GM23338 (cell line): Measurements from ENCODE around the gene KCND2. TPM values are rescaled to one million over a fixed set of nuclear protein-coding genes. Genes with fewer than 3 reads are reported as not detected.

Experiments
- ATAC-seq: fragments of 200-7000 bp; cut with Tn5 transposase; 3 replicates; pipeline ENCODE4 v1.9.1; 2020
- DNase-seq: peaks from one replicate; pipeline ENCODE4 v3.0.0-alpha.2; 2015; ENCODE audit warnings: low spot score
- H2AFZ ChIP-seq: fragments of 200-600 bp; sonication (generic); 2 replicates; pipeline ENCODE4 v1.8.0; 2016; ENCODE audit warnings: antibody characterized with exemption, mild to moderate bottlenecking, moderate library complexity
- H3F3A ChIP-seq: fragments of 200-600 bp; sonication (generic); replicated peaks from 2 replicates; pipeline ENCODE4 v1.8.0; 2017; ENCODE audit warnings: antibody characterized with exemption, mixed run types, low read depth
- H3K27ac ChIP-seq: fragments of 200-600 bp; sonication (generic); 2 replicates; pipeline ENCODE4 v1.6.1; 2016; ENCODE audit warnings: low read depth
- H3K27me3 ChIP-seq: fragments of 200-600 bp; sonication (generic); 2 replicates; pipeline ENCODE4 v1.8.0; 2016; ENCODE audit warnings: mild to moderate bottlenecking, mixed run types, moderate library complexity; ENCODE audit not compliant: insufficient read depth
- H3K36me3 ChIP-seq: fragments of 200-600 bp; sonication (generic); 2 replicates; pipeline ENCODE4 v1.8.0; 2016; ENCODE audit warnings: mild to moderate bottlenecking; ENCODE audit not compliant: insufficient read depth
- H3K4me1 ChIP-seq: fragments of 200-600 bp; sonication (generic); 2 replicates; pipeline ENCODE4 v1.8.0; 2016; ENCODE audit warnings: mild to moderate bottlenecking, moderate library complexity; ENCODE audit not compliant: insufficient read depth
- H3K4me2 ChIP-seq: fragments of 200-600 bp; sonication (generic); 2 replicates; pipeline ENCODE4 v1.7.1; 2017; ENCODE audit warnings: mixed run types
- H3K4me3 ChIP-seq: fragments of 200-600 bp; sonication (generic); 2 replicates; pipeline ENCODE4 v1.6.1; 2016; ENCODE audit warnings: mixed run types
- H3K79me2 ChIP-seq: fragments of 200-600 bp; sonication (generic); replicated peaks from 2 replicates; pipeline ENCODE4 v1.8.0; 2017; ENCODE audit warnings: mild to moderate bottlenecking; ENCODE audit not compliant: insufficient read depth
- H3K9me2 ChIP-seq: fragments of 200-600 bp; sonication (generic); 2 replicates; pipeline ENCODE4 v1.8.0; 2017; ENCODE audit not compliant: insufficient read depth
- H4K20me1 ChIP-seq: fragments of 200-600 bp; sonication (generic); replicated peaks from 2 replicates; pipeline ENCODE4 v1.8.0; 2017; ENCODE audit warnings: mild to moderate bottlenecking; ENCODE audit not compliant: insufficient read depth
- H3K27ac Mint-ChIP-seq: 2 replicates; pipeline ENCODE4 v1.8.0; 2020; ENCODE audit warnings: inconsistent platforms, mild to moderate bottlenecking, moderate library complexity, mixed read lengths
- H3K27me3 Mint-ChIP-seq: 3 replicates; pipeline ENCODE4 v1.8.0; 2022; ENCODE audit warnings: low read depth, mild to moderate bottlenecking, moderate library complexity, mixed read lengths, inconsistent platforms; ENCODE audit not compliant: insufficient read depth, poor library complexity
- H3K36me3 Mint-ChIP-seq: 3 replicates; pipeline ENCODE4 v1.8.0; 2021; ENCODE audit warnings: low read depth, mild to moderate bottlenecking, inconsistent platforms, moderate library complexity, mixed read lengths
- H3K4me1 Mint-ChIP-seq: 3 replicates; pipeline ENCODE4 v1.8.0; 2020; ENCODE audit warnings: mild to moderate bottlenecking, inconsistent platforms, mixed read lengths
- H3K4me3 Mint-ChIP-seq: 3 replicates; pipeline ENCODE4 v1.8.0; 2021; ENCODE audit warnings: moderate library complexity, mild to moderate bottlenecking, inconsistent platforms, mixed read lengths
- H3K9me3 Mint-ChIP-seq: 3 replicates; pipeline ENCODE4 v1.8.0; 2020; ENCODE audit warnings: moderate library complexity, mild to moderate bottlenecking, inconsistent platforms, mixed read lengths
- EZH2 ChIP-seq: fragments of 200-600 bp; sonication (generic); IDR thresholded peaks from one replicate; pipeline ENCODE4 v1.8.0; 2017; ENCODE audit warnings: antibody characterized with exemption, mild to moderate bottlenecking, low read depth; ENCODE audit not compliant: unreplicated experiment
- JUNB ChIP-seq: IDR thresholded peaks from one replicate; pipeline ENCODE4 v1.6.1; 2016; ENCODE audit warnings: antibody characterized with exemption; ENCODE audit not compliant: unreplicated experiment
- NANOG ChIP-seq: IDR thresholded peaks from 2 replicates; pipeline ENCODE4 v1.6.1; 2016; ENCODE audit warnings: antibody characterized with exemption, borderline replicate concordance
- REST ChIP-seq: IDR thresholded peaks from one replicate; pipeline ENCODE4 v1.6.1; 2018; ENCODE audit warnings: antibody characterized with exemption; ENCODE audit not compliant: unreplicated experiment
- STAT1 ChIP-seq: IDR thresholded peaks from one replicate; pipeline ENCODE4 v1.6.1; 2016; ENCODE audit warnings: antibody characterized with exemption; ENCODE audit not compliant: unreplicated experiment
- ZNF331 ChIP-seq: fragments of 250-450 bp; sonication (Bioruptor Pico); IDR thresholded peaks from 2 replicates; pipeline ENCODE4 v1.5.0; 2020; ENCODE audit warnings: low read depth, mild to moderate bottlenecking, moderate library complexity
- polyA plus RNA-seq: library from polyadenylated mRNA; unstranded; fragments of >200 nt; fragmentation: Nextera tagmentation; extraction: Ambion mirVana; gene quantifications from 2 replicates; pipeline ENCODE4 v1.2.1, GENCODE V29; 2016
- total RNA-seq: library from RNA; depleted of rRNA; stranded (reverse); fragments of >200 nt; shearing (Covaris generic); gene quantifications from 2 replicates; pipeline ENCODE4 v1.2.3, GENCODE V29; 2014
- TF ChIP-seq, protein P1 (sequence below): fragments of 250-450 bp; sonication (Bioruptor Pico); IDR thresholded peaks from 2 replicates; pipeline ENCODE4 v1.5.0; 2020; ENCODE audit warnings: mild to moderate bottlenecking, moderate library complexity

Gene KCND2
- total and polyA plus RNA-seq, 2 experiments from 2014 or later, result 7.1 to 15.6 TPM

DNA sequence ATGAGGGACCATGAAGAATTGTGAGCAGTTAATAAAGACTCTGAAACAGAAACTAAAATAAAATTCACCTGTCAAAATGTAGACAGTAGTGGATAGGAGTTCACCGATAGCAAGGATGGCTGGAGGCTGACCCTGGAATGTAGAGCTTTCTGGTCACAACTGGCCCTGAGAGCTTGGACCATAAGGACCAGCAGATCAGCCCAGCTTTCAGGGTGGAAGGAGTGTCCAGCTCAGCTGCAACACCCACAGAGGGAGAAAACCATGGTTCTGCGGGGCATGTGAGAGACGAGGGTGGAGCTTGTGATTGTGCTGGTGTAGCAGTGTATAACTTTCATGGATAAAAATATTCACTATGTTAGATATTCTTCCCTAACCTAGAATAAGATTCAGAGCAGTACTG lies 199.9 kb downstream of the KCND2 start:
- Histone ChIP-seq H3K27ac (no peak overlapping the region), H3K36me3 (no peaks in the 10 kb centered on the region), H3K9me2 (no peaks in the 10 kb centered on the region), H3K79me2 (no peaks in the 10 kb centered on the region), H3K4me3 (no peak overlapping the region), H2AFZ (no peak overlapping the region), H4K20me1 (no peaks in the 10 kb centered on the region), H3K27me3 (no peaks in the 10 kb centered on the region), H3K4me2 (no peak overlapping the region), H3K4me1 (peaks cover 13% of the 10 kb centered on the region), H3F3A (no peaks in the 10 kb centered on the region)
- TF ChIP-seq, protein P1, sequence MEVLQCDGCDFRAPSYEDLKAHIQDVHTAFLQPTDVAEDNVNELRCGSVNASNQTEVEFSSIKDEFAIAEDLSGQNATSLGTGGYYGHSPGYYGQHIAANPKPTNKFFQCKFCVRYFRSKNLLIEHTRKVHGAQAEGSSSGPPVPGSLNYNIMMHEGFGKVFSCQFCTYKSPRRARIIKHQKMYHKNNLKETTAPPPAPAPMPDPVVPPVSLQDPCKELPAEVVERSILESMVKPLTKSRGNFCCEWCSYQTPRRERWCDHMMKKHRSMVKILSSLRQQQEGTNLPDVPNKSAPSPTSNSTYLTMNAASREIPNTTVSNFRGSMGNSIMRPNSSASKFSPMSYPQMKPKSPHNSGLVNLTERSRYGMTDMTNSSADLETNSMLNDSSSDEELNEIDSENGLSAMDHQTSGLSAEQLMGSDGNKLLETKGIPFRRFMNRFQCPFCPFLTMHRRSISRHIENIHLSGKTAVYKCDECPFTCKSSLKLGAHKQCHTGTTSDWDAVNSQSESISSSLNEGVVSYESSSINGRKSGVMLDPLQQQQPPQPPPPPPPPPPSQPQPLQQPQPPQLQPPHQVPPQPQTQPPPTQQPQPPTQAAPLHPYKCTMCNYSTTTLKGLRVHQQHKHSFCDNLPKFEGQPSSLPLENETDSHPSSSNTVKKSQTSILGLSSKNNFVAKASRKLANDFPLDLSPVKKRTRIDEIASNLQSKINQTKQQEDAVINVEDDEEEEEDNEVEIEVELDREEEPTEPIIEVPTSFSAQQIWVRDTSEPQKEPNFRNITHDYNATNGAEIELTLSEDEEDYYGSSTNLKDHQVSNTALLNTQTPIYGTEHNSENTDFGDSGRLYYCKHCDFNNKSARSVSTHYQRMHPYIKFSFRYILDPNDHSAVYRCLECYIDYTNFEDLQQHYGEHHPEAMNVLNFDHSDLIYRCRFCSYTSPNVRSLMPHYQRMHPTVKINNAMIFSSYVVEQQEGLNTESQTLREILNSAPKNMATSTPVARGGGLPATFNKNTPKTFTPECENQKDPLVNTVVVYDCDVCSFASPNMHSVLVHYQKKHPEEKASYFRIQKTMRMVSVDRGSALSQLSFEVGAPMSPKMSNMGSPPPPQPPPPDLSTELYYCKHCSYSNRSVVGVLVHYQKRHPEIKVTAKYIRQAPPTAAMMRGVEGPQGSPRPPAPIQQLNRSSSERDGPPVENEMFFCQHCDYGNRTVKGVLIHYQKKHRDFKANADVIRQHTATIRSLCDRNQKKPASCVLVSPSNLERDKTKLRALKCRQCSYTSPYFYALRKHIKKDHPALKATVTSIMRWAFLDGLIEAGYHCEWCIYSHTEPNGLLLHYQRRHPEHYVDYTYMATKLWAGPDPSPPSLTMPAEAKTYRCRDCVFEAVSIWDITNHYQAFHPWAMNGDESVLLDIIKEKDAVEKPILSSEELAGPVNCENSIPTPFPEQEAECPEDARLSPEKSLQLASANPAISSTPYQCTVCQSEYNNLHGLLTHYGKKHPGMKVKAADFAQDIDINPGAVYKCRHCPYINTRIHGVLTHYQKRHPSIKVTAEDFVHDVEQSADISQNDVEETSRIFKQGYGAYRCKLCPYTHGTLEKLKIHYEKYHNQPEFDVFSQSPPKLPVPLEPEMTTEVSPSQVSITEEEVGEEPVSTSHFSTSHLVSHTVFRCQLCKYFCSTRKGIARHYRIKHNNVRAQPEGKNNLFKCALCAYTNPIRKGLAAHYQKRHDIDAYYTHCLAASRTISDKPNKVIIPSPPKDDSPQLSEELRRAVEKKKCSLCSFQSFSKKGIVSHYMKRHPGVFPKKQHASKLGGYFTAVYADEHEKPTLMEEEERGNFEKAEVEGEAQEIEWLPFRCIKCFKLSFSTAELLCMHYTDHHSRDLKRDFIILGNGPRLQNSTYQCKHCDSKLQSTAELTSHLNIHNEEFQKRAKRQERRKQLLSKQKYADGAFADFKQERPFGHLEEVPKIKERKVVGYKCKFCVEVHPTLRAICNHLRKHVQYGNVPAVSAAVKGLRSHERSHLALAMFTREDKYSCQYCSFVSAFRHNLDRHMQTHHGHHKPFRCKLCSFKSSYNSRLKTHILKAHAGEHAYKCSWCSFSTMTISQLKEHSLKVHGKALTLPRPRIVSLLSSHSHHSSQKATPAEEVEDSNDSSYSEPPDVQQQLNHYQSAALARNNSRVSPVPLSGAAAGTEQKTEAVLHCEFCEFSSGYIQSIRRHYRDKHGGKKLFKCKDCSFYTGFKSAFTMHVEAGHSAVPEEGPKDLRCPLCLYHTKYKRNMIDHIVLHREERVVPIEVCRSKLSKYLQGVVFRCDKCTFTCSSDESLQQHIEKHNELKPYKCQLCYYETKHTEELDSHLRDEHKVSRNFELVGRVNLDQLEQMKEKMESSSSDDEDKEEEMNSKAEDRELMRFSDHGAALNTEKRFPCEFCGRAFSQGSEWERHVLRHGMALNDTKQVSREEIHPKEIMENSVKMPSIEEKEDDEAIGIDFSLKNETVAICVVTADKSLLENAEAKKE, result no peak
- TF ChIP-seq ZNF331 (CRISPR knock-in tag) (no peak), JUNB (no peak), NANOG (no peak), STAT1 (no peak), EZH2 (no peak), REST (no peak)
- Mint-ChIP-seq H3K27ac (no peak overlapping the region), H3K9me3 (no peaks in the 10 kb centered on the region), H3K27me3 (peaks cover 2% of the 10 kb centered on the region), H3K4me1 (peaks cover 26% of the 10 kb centered on the region), H3K36me3 (no peaks in the 10 kb centered on the region), H3K4me3 (no peak overlapping the region)
- DNase-seq, result no peak
- no peak for ATAC-seq
